ENCODE results near the gene ALKBH7.
A peak's percentile ranks its signal among the peaks of the same experiment; 100 is the strongest.
"Not testable (repeated sequence)": the region's sequence is repeated elsewhere in the genome, so short reads cannot be mapped to it uniquely, and the experiment has no call there.

ALKBH7 gene

GRCh38 chr19:6340493-6341201, 31.9 kb upstream of the ALKBH7 start:
- H3K4me3 ChIP-seq (ENCODE audit: low read depth, low read length): no peak overlapping the region
- TF ChIP-seq, protein P1, sequence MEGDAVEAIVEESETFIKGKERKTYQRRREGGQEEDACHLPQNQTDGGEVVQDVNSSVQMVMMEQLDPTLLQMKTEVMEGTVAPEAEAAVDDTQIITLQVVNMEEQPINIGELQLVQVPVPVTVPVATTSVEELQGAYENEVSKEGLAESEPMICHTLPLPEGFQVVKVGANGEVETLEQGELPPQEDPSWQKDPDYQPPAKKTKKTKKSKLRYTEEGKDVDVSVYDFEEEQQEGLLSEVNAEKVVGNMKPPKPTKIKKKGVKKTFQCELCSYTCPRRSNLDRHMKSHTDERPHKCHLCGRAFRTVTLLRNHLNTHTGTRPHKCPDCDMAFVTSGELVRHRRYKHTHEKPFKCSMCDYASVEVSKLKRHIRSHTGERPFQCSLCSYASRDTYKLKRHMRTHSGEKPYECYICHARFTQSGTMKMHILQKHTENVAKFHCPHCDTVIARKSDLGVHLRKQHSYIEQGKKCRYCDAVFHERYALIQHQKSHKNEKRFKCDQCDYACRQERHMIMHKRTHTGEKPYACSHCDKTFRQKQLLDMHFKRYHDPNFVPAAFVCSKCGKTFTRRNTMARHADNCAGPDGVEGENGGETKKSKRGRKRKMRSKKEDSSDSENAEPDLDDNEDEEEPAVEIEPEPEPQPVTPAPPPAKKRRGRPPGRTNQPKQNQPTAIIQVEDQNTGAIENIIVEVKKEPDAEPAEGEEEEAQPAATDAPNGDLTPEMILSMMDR (IDR thresholded peaks at IDR 0.05; ENCODE audit: control insufficient read depth, extremely low read depth, insufficient read depth): no peak
- DNase-seq (ENCODE audit: low read depth): no peak

DNA sequence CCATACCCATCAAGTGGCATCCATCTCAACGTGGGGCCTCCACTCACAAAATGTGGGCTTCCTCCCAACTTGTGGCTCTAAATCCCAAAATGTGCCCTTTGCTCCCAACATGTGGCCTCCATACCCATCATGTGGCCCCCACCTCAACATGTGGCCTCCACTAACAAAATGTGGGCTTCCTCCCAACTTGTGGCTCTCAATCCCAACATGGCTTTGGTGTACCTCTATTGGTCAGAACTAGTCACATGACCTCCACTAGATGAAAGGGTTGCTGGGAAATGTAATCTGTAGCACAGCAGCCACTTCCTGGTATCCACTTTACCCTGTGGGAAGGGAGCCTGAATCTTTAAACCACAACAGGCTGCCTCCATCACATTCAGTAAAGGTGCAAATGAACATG, 29.1 kb upstream of the ALKBH7 start:
- DNase-seq (ENCODE audit: low read depth): no peak
- TF ChIP-seq, protein P1 (IDR thresholded peaks at IDR 0.05; ENCODE audit: control insufficient read depth, extremely low read depth, insufficient read depth): no peak

GRCh38 chr19:6349271-6349670, 23.3 kb upstream of the ALKBH7 start:
- not testable (repeated sequence) for H3K4me3 ChIP-seq (ENCODE audit: low read depth, low read length); DNase-seq (ENCODE audit: low read depth)

More for the DNA sequence above, 29.1 kb upstream of the ALKBH7 start:
- no peak overlapping the region for H3K4me3 ChIP-seq (ENCODE audit: low read depth, low read length)

GRCh38 chr19:6350688-6351087, 21.9 kb upstream of the ALKBH7 start:
- TF ChIP-seq, protein P1 (IDR thresholded peaks at IDR 0.05; ENCODE audit: control insufficient read depth, extremely low read depth, insufficient read depth): no peak
- peak; percentile 91 for DNase-seq (ENCODE audit: low read depth)
- no peak overlapping the region for H3K4me3 ChIP-seq (ENCODE audit: low read depth, low read length)

- TF ChIP-seq, protein P1 (IDR thresholded peaks at IDR 0.05; ENCODE audit: control insufficient read depth, extremely low read depth, insufficient read depth): no peak
- H3K4me3 ChIP-seq (ENCODE audit: low read depth, low read length): no peak overlapping the region
- peak; percentile 75 for DNase-seq (ENCODE audit: low read depth)
These were observed 20.0 kb upstream of the ALKBH7 start for GRCh38 chr19:6352381-6353165.

GRCh38 chr19:6354098-6354674, 18.4 kb upstream of the ALKBH7 start:
- TF ChIP-seq, protein P1 (IDR thresholded peaks at IDR 0.05; ENCODE audit: control insufficient read depth, extremely low read depth, insufficient read depth): peak; percentile 36; the same call in 1 of the 2 replicates
- DNase-seq (ENCODE audit: low read depth): no peak
- H3K4me3 ChIP-seq (ENCODE audit: low read depth, low read length): no peak overlapping the region

- not testable (repeated sequence) for H3K4me3 ChIP-seq (ENCODE audit: low read depth, low read length)
These were observed 17.1 kb upstream of the ALKBH7 start for GRCh38 chr19:6355321-6356040.

More at GRCh38 chr19:6355321-6356040, 17.1 kb upstream of the ALKBH7 start:
- not testable (repeated sequence) for DNase-seq (ENCODE audit: low read depth)
